Prostate gland (tissue), 2 donors: Measurements from ENCODE around the gene INO80E.

ENCODE experiments used
- CTCF ChIP-seq, 4 experiments: fragments of 200-600 bp in 2 of 4; fragments of 450-650 bp in 2 of 4; sonication (generic) in 2 of 4; IDR thresholded peaks; 1 replicate in 3 of 4; 2 replicates in 1 of 4; pipeline ENCODE4 v1.5.1; 2016 to 2019; ENCODE audit warnings: antibody characterized with exemption in 4 of 4, mild to moderate bottlenecking in 2 of 4, moderate library complexity in 2 of 4
- POLR2A ChIP-seq: fragments of 450-650 bp; IDR thresholded peaks from one replicate; pipeline ENCODE4 v1.6.1; 2016; ENCODE audit warnings: antibody characterized with exemption, mild to moderate bottlenecking
- POLR2AphosphoS5 ChIP-seq: sonication (generic); formaldehyde crosslinking; IDR thresholded peaks from one replicate; pipeline ENCODE4 v1.6.1; 2017; ENCODE audit warnings: antibody characterized with exemption

DNA sequence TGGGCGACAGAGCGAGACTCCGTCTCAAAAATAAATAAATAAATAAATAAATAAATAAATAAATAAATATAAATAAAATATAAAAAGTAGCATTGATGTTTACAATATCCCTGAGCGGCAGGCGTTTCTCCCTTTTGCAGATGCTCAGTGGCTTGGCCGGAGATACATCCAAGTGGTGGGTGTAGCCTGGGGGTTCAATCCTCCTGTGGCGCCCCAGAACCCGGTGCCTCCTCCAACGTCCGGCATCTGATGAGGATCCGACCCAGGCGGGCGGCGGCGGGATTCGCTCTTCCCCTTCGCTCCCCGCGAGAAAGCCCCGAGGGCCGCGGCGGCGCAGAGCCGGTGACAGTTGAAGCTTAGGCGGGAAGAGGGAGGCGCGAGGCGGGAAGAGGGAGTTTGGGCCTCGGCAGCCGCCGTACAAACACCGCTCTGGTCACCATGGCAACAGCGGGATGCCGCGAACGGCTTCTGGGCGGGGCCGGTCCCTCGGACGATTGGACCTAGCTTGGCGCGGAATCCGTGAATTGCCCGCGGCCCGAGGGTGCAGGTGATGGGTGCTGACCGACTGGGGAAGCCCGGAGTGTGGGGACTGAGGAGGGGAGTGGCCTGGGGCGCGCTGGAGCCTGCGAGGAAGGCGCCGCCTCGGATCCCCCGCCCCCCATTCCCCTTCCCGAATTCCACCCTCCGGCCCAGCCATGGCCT, 56.8 kb downstream of the INO80E start:
- TF ChIP-seq CTCF (IDR thresholded peaks at IDR 0.05) (no peak), POLR2A (peak; percentile 43), POLR2AphosphoS5 (peak; percentile 95)
